Measurements from ENCODE around the gene CLEC16A.
A peak's percentile ranks its signal among the peaks of the same experiment; 100 is the strongest.

CLEC16A gene

GRCh38 chr16:10969615-10970014 is 25.3 kb downstream of the CLEC16A start:
- DNase-seq = no peak

GRCh38 chr16:10970065-10970464 is 25.7 kb downstream of the CLEC16A start:
- no peak for DNase-seq

- peak; percentile 81 for DNase-seq
Observed at GRCh38 chr16:10971560-10971961, 27.2 kb downstream of the CLEC16A start.

GRCh38 chr16:10972108-10972818 is 27.9 kb downstream of the CLEC16A start:
- peak; percentile 95 for DNase-seq

- DNase-seq = peak; percentile 69
Observed at GRCh38 chr16:10972819-10973464, 28.6 kb downstream of the CLEC16A start.

GRCh38 chr16:10976634-10977033 is 32.3 kb downstream of the CLEC16A start:
- no peak for DNase-seq

GRCh38 chr16:10978124-10978523 is 33.8 kb downstream of the CLEC16A start:
- no peak for DNase-seq

- no peak for DNase-seq
Observed at GRCh38 chr16:10978871-10979446, 34.6 kb downstream of the CLEC16A start.

GRCh38 chr16:10979717-10980601 is 35.6 kb downstream of the CLEC16A start:
- no peak for DNase-seq

- no peak for DNase-seq
Observed at GRCh38 chr16:10980813-10981212, 36.4 kb downstream of the CLEC16A start.

GRCh38 chr16:10981697-10982216 is 37.4 kb downstream of the CLEC16A start:
- DNase-seq = peak; percentile 74

GRCh38 chr16:10982465-10983150 is 38.2 kb downstream of the CLEC16A start:
- DNase-seq = no peak

- DNase-seq = no peak
Observed at GRCh38 chr16:10983159-10983558, 38.8 kb downstream of the CLEC16A start.

GRCh38 chr16:10984509-10984908 is 40.1 kb downstream of the CLEC16A start:
- no peak for DNase-seq

GRCh38 chr16:10987361-10988163 is 43.2 kb downstream of the CLEC16A start:
- DNase-seq = no peak

- DNase-seq = no peak
Observed at GRCh38 chr16:10988164-10988803, 43.9 kb downstream of the CLEC16A start.

GRCh38 chr16:10988879-10989278 is 44.5 kb downstream of the CLEC16A start:
- DNase-seq = no peak

GRCh38 chr16:10989559-10989958 is 45.2 kb downstream of the CLEC16A start:
- no peak for DNase-seq

- DNase-seq = no peak
Observed at GRCh38 chr16:10990378-10990777, 46.0 kb downstream of the CLEC16A start.

GRCh38 chr16:10992112-10992511 is 47.7 kb downstream of the CLEC16A start:
- no peak for DNase-seq

- DNase-seq = peak; percentile 26
Observed at GRCh38 chr16:10992797-10993196, 48.4 kb downstream of the CLEC16A start.
